HG03442 (cell line): ENCODE measurements around the gene CXCL8.
"Not testable (repeated sequence)": the region's sequence is repeated elsewhere in the genome, so short reads cannot be mapped to it uniquely, and the experiment has no call there.

Experiments used
- ATAC-seq: cut with Tn5 transposase; IDR thresholded peaks from one replicate; pipeline ENCODE4 v1.9.1; 2021; ENCODE audit warnings: mild to moderate bottlenecking, moderate library complexity; ENCODE audit not compliant: unreplicated experiment

Gene CXCL8

GRCh38 chr4:73743281-73743680 is 2.9 kb downstream of the CXCL8 start:
- ATAC-seq = no peak

DNA sequence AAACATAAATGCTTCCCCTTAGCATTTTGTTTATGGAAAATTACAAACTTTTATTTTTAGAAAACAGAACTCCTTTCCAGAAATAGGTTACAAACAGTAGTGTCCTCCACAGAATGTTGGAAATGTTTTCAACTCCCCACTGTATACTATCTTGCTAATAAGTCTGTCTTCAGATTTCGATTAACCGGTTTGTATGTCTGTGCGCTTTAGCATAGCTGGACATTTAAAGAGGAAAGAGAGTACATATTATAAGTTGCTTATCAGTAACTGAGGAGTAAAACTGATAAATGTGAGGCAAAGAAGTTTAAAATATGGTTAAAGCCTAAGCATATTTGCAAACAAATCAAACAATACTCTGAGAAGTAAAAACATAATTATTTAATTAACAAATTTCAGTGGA is 3.4 kb downstream of the CXCL8 start:
- ATAC-seq = no peak

GRCh38 chr4:73744203-73744602 is 3.8 kb downstream of the CXCL8 start:
- ATAC-seq = no peak

GRCh38 chr4:73750730-73751129 is 10.4 kb downstream of the CXCL8 start:
- peak; percentile 30 for ATAC-seq

GRCh38 chr4:73751166-73751565 is 10.8 kb downstream of the CXCL8 start:
- ATAC-seq = peak; percentile 89

DNA sequence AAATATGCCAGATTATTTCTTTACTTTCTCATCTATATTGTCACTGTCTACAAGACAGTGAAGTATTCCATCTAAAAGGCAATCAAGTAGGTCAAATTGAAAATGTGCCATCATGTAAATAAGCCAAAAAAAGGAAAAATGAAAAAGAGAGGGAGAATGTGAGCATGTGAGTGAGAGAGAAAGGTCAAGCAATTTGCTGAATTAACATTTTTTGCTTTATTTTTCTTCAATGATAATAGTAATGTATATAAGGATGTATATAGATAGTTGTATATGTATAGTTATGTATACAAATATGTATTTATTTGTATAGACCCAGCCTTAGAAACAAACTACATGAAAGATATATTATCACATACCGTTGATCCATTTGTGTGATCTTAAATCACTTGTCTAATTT is 11.5 kb downstream of the CXCL8 start:
- no peak for ATAC-seq

DNA sequence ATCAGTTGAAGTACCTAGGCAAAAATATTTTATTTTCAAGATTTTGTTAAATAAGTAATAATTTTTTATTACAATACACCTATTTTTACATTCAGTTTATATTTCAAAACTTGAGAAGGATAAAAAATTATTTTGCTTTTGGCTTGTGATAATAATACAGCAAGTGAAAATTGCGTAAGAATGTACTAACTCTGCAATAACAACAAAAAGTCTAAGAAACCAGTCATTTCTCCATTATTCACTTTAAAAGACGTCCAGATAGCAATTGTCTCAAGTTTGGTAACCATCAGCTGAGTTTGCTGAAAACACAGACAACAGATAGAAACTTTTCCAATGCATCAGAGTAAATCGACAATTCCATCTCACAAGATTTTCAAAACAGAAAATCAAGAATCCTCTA is 12.1 kb downstream of the CXCL8 start:
- ATAC-seq = no peak

GRCh38 chr4:73753215-73753614 is 12.8 kb downstream of the CXCL8 start:
- no peak for ATAC-seq

GRCh38 chr4:73754934-73755333 is 14.6 kb downstream of the CXCL8 start:
- ATAC-seq = no peak

DNA sequence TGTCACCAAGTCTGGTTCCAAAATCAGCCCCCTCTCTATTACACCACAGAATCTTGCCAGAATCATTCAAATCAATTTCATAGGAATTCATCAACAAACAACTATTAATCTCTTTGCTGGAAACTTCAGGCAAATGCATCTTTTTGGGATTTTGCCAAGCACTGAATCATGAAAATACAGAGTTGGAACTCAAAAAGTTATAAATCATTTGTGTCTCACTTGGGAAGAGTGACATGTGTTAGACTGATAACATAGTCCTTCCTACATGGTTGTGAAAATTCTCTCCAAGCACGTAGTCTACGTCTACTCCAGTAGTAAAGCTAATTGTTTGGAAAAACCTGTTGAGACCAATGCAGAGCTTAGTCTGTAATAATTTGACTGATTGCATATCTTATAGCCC is 19.0 kb downstream of the CXCL8 start:
- ATAC-seq = no peak

GRCh38 chr4:73761856-73762255 is 21.5 kb downstream of the CXCL8 start:
- ATAC-seq = no peak

DNA sequence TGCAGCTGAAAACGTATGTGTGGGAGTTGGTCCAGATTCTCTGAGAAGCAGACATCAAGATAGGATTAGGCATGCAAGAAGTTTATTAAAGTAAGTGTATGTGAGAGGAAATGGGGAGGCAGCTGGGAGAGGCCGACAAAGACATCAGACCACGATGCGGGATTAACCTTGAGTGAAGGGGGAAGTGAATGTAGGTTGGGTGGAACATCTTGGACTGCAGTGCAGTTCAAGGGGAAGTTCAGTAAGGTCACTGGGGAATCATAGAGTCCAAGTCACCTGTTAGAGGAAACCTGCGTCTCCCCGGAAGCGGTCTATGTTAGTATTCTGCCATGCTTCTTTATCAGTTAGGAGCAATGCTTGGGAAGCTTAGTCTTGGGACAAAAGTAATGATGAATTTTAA is 22.0 kb downstream of the CXCL8 start:
- ATAC-seq = peak; percentile 67

DNA sequence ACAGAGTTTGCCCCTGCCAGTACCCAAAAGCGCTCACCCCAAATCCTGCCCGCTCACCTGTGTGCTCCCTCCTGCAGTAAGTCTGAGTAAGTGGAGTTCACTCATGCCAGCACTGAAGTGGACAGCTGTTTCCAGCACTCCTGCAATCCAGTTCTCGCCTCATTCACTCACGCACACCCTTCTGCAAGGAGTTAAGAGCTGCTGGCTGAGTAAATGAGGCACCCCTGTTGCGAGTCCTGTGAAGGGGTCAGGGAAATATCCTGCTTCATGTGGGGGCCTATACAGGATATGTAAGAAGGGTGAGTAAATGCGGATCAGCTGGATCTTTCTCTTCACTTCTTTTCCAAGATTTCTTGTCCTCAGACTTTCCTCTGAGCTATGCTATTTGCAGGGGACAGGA is 23.5 kb downstream of the CXCL8 start:
- ATAC-seq = no peak

GRCh38 chr4:73764513-73764912 is 24.1 kb downstream of the CXCL8 start:
- ATAC-seq = no peak

GRCh38 chr4:73765296-73765695 is 24.9 kb downstream of the CXCL8 start:
- ATAC-seq = no peak

GRCh38 chr4:73770917-73771316 is 30.5 kb downstream of the CXCL8 start:
- no peak for ATAC-seq

DNA sequence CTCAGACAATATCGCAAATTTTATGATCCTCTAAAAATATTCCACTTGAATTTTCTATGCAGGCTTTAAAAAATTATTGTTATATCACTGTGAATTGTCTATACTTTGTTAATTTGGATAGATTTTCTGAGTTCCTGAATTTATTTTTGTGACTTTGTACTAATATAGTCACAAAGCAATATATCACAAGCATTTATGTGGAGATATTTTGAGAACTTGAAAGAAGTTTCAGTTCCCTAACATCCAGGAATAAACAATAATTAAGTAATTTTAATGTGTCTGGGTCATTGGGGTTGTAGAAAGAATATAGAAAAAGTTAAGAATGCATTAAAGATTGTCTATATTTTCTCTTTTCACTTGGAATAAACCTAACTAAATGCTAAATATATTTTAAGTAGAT is 32.0 kb downstream of the CXCL8 start:
- no peak for ATAC-seq

GRCh38 chr4:73774406-73774805 is 34.0 kb downstream of the CXCL8 start:
- ATAC-seq = not testable (repeated sequence)

GRCh38 chr4:73776321-73776729 is 36.0 kb downstream of the CXCL8 start:
- no peak for ATAC-seq

DNA sequence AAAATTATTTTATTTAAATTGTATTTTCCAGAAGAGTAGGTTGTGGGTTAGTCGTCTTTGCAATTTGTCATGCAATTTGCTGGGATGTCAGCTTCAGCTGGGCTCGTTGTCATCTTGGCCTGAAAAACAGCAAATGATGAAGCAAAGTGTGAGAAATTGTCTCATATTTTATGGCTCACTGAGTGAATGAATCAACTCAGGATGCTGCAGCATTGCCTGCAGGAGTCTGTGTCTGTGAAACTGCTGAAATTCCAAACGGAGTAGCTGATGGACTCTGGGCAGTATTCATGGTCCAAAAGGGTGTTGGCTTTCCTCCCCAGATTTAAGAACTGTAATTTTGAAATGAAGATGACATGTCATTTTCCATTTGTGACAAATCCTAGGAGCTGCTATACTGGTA is 37.2 kb downstream of the CXCL8 start:
- no peak for ATAC-seq

GRCh38 chr4:73780243-73780642 is 39.9 kb downstream of the CXCL8 start:
- no peak for ATAC-seq

DNA sequence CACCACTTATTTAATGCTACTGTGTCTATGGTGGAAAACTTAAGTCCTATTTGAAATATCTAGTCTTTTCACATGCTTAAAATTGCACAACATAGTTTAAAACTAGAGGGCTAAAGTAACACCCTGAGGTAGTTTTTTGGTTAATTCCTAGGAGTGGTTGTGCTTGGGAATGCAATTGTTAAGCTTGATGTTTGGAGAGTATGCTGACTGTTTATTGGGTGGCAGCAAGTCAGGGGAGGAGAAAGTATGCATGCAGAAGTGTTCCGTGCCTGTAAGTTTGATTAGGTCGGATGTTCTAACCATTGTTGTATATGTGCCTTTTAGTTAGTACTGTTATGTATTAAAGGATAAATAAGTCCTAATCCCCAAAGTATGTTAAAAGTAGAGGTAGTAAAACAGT is 40.5 kb downstream of the CXCL8 start:
- no peak for ATAC-seq

DNA sequence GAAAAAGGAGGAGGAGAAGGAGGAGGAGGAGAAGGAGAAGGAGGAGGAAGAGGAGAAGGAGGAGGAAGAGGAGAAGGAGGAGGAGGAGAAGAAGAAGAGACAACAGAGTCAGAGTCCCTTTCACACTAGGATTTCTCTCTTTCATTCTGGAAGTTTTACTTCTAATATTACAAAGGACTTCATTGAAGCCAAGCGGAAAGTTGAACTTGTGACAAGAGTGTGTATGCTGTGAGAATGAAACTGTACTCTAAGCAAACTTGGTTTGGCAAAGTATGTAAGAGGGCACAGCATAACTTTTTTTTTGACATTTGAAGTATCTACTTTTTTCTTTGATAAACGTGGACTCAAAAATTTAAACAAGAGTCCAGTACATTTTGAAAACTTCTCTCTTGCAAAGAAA is 48.0 kb downstream of the CXCL8 start:
- no peak for ATAC-seq
